NT2/D1 (cell line): ENCODE results near the gene SOAT2.

ENCODE experiments used
- DNase-seq: peaks from one replicate; pipeline ENCODE4 v3.0.0-alpha.2; 2011; ENCODE audit warnings: low read depth, low spot score
- H3K27me3 ChIP-seq: 2 replicates; pipeline ENCODE4 v1.6.0; 2011; ENCODE audit warnings: mild to moderate bottlenecking; ENCODE audit not compliant: insufficient read length, insufficient read depth
- H3K36me3 ChIP-seq: 2 replicates; pipeline ENCODE4 v1.6.1; 2011; ENCODE audit warnings: mild to moderate bottlenecking, low read length, mixed read lengths; ENCODE audit not compliant: insufficient read depth, insufficient read length
- H3K4me1 ChIP-seq: 2 replicates; pipeline ENCODE4 v1.5.1; 2011; ENCODE audit not compliant: insufficient read depth, insufficient read length
- H3K4me3 ChIP-seq: 2 replicates; pipeline ENCODE4 v1.5.1; 2011; ENCODE audit warnings: low read depth; ENCODE audit not compliant: insufficient read length
- H3K9ac ChIP-seq: 2 replicates; pipeline ENCODE4 v1.6.0; 2011; ENCODE audit warnings: low read depth; ENCODE audit not compliant: insufficient read length
- H3K9me3 ChIP-seq: 2 replicates; pipeline ENCODE4 v1.5.1; 2011; ENCODE audit warnings: mild to moderate bottlenecking, low read length; ENCODE audit not compliant: insufficient read depth
- SUZ12 ChIP-seq: IDR thresholded peaks from 2 replicates; pipeline ENCODE4 v1.6.1; 2011; ENCODE audit not compliant: insufficient read length, insufficient read depth; ENCODE audit errors: extremely low read depth
- YY1 ChIP-seq: IDR thresholded peaks from 2 replicates; pipeline ENCODE4 v1.6.1; 2011; ENCODE audit not compliant: insufficient read length, insufficient read depth
- ZNF274 ChIP-seq: IDR thresholded peaks from 2 replicates; pipeline ENCODE4 v1.6.1; 2011; ENCODE audit warnings: mild to moderate bottlenecking, low read depth, low read length

Gene SOAT2

GRCh38 chr12:53115112-53115890 is 12.0 kb downstream of the SOAT2 start:
- H3K4me1 ChIP-seq, result no peaks in the 10 kb centered on the region
- peaks cover 4% of the 10 kb centered on the region for H3K9me3 ChIP-seq
- no peak overlapping the region for H3K4me3 ChIP-seq
- no peaks in the 10 kb centered on the region for H3K36me3 ChIP-seq
- DNase-seq, result no peak
- TF ChIP-seq ZNF274, result no peak
- no peak for TF ChIP-seq SUZ12
- no peak for TF ChIP-seq YY1
- H3K9ac ChIP-seq, result no peak overlapping the region
- H3K27me3 ChIP-seq, result peaks cover 9% of the 10 kb centered on the region

GRCh38 chr12:53115891-53116648 is 12.8 kb downstream of the SOAT2 start:
- no peaks in the 10 kb centered on the region for H3K9me3 ChIP-seq
- TF ChIP-seq ZNF274 (no peak), SUZ12 (no peak), YY1 (no peak)
- no peaks in the 10 kb centered on the region for H3K4me1 ChIP-seq
- H3K4me3 ChIP-seq, result no peak overlapping the region
- peaks cover 10% of the 10 kb centered on the region for H3K27me3 ChIP-seq
- DNase-seq, result no peak
- H3K9ac ChIP-seq, result no peak overlapping the region
- H3K36me3 ChIP-seq, result no peaks in the 10 kb centered on the region

- peaks cover 5% of the 10 kb centered on the region for H3K4me1 ChIP-seq
- H3K9ac ChIP-seq, result no peak overlapping the region
- H3K4me3 ChIP-seq, result no peak overlapping the region
- H3K36me3 ChIP-seq, result no peaks in the 10 kb centered on the region
- TF ChIP-seq ZNF274 (no peak), YY1 (no peak), SUZ12 (no peak)
- peaks cover 12% of the 10 kb centered on the region for H3K27me3 ChIP-seq
- DNase-seq, result no peak
- no peaks in the 10 kb centered on the region; the same call in 1 of the 2 replicates for H3K9me3 ChIP-seq
These were observed 15.5 kb downstream of the SOAT2 start for GRCh38 chr12:53118751-53119300.

GRCh38 chr12:53120685-53121525 is 17.6 kb downstream of the SOAT2 start:
- Histone ChIP-seq H3K9ac (no peak overlapping the region), H3K27me3 (peaks cover 12% of the 10 kb centered on the region), H3K4me1 (peaks cover 6% of the 10 kb centered on the region), H3K36me3 (no peaks in the 10 kb centered on the region), H3K4me3 (no peak overlapping the region), H3K9me3 (no peaks in the 10 kb centered on the region; the same call in 1 of the 2 replicates)
- no peak for DNase-seq
- TF ChIP-seq ZNF274 (no peak), YY1 (no peak), SUZ12 (no peak)

GRCh38 chr12:53122961-53123468 is 19.7 kb downstream of the SOAT2 start:
- no peak for DNase-seq
- Histone ChIP-seq H3K36me3 (no peaks in the 10 kb centered on the region), H3K27me3 (peaks cover 12% of the 10 kb centered on the region), H3K4me1 (peaks cover 10% of the 10 kb centered on the region), H3K9me3 (no peaks in the 10 kb centered on the region; the same call in 1 of the 2 replicates), H3K9ac (peak overlapping the region; percentile 6), H3K4me3 (no peak overlapping the region)
- no peak for TF ChIP-seq ZNF274
- no peak for TF ChIP-seq YY1
- TF ChIP-seq SUZ12, result no peak

GRCh38 chr12:53123578-53124351 is 20.5 kb downstream of the SOAT2 start:
- Histone ChIP-seq H3K9me3 (no peaks in the 10 kb centered on the region; the same call in 1 of the 2 replicates), H3K36me3 (no peaks in the 10 kb centered on the region), H3K27me3 (peaks cover 10% of the 10 kb centered on the region), H3K9ac (no peak overlapping the region), H3K4me3 (no peak overlapping the region), H3K4me1 (peaks cover 10% of the 10 kb centered on the region)
- DNase-seq, result no peak
- TF ChIP-seq ZNF274, result no peak
- no peak for TF ChIP-seq SUZ12
- TF ChIP-seq YY1, result no peak
